ENCODE results near the gene ST3GAL3.

ST3GAL3 gene

GRCh38 chr1:43974443-43975248, 267.3 kb downstream of the ST3GAL3 start, which contains the start of gene ATP6V0B:
Gene ATP6V0B (plus strand): TSS chr1:43974960. CDS start chr1:43975041, 81 bp downstream.
- no peak for TF ChIP-seq CTCF (IDR thresholded peaks at IDR 0.05)

GRCh38 chr1:43975249-43975961, 268.1 kb downstream of the ST3GAL3 start:
- no peak for TF ChIP-seq CTCF (IDR thresholded peaks at IDR 0.05)

- TF ChIP-seq CTCF (IDR thresholded peaks at IDR 0.05) = no peak
Measured at GRCh38 chr1:43976045-43976444, 268.7 kb downstream of the ST3GAL3 start.

GRCh38 chr1:43976890-43977289, 269.6 kb downstream of the ST3GAL3 start:
- no peak for TF ChIP-seq CTCF (IDR thresholded peaks at IDR 0.05)

- no peak for TF ChIP-seq CTCF (IDR thresholded peaks at IDR 0.05)
Measured at GRCh38 chr1:43977376-43978263, 270.3 kb downstream of the ST3GAL3 start.

- no peak for TF ChIP-seq CTCF (IDR thresholded peaks at IDR 0.05)
Measured at GRCh38 chr1:43978264-43978550, 270.9 kb downstream of the ST3GAL3 start.

GRCh38 chr1:43978551-43979260, 271.4 kb downstream of the ST3GAL3 start, which contains the start of gene B4GALT2:
Gene B4GALT2 (plus strand): TSS chr1:43979210. CDS start chr1:43981161, 1,951 bp downstream.
- TF ChIP-seq CTCF (IDR thresholded peaks at IDR 0.05) = no peak

Measured in LNCAP (cell line).